C4-2B (cell line): ENCODE measurements around the gene AUTS2.

Experiments
- H3K27ac ChIP-seq: fragments of 450-650 bp; 2 replicates; pipeline ENCODE4 v1.5.1; 2017
- ZFX ChIP-seq: fragments of 450-650 bp; IDR thresholded peaks from 2 replicates; pipeline ENCODE4 v1.6.1; 2017
- TF ChIP-seq, protein P1 (sequence below): fragments of 450-650 bp; conservative IDR thresholded peaks from 2 replicates; pipeline ENCODE4 v1.5.1; 2017; ENCODE audit warnings: mild to moderate bottlenecking

Gene AUTS2

DNA sequence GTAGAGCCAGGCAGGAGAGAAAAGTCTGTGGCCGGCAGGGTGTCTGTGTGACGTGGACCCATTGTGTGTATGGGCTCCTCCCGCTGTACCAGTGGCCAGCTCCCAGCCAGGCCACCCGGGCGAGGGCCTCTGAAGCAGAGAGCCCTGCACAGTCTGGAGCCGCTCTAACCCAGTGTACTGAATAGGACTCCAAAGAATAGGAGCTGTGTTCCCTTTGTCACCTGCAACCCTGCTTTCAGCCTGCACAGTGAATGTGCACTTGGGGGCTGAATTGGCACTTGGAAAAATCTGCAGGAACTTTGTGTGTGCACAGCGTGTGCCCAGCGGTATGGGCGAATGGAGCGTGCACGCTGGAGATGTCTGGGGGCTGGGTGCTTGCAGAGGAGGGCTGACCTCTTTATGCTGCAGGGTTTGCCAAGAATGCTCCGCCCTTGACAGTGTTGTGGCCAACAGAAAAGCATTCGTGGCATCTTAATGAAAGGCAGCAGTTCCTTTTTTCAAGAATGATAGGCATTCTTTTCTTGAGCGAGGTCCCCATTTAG is 216.2 kb downstream of the AUTS2 start:
- TF ChIP-seq, protein P1, sequence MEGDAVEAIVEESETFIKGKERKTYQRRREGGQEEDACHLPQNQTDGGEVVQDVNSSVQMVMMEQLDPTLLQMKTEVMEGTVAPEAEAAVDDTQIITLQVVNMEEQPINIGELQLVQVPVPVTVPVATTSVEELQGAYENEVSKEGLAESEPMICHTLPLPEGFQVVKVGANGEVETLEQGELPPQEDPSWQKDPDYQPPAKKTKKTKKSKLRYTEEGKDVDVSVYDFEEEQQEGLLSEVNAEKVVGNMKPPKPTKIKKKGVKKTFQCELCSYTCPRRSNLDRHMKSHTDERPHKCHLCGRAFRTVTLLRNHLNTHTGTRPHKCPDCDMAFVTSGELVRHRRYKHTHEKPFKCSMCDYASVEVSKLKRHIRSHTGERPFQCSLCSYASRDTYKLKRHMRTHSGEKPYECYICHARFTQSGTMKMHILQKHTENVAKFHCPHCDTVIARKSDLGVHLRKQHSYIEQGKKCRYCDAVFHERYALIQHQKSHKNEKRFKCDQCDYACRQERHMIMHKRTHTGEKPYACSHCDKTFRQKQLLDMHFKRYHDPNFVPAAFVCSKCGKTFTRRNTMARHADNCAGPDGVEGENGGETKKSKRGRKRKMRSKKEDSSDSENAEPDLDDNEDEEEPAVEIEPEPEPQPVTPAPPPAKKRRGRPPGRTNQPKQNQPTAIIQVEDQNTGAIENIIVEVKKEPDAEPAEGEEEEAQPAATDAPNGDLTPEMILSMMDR = no peak
- no peak for TF ChIP-seq ZFX
- no peak overlapping the region for H3K27ac ChIP-seq

DNA sequence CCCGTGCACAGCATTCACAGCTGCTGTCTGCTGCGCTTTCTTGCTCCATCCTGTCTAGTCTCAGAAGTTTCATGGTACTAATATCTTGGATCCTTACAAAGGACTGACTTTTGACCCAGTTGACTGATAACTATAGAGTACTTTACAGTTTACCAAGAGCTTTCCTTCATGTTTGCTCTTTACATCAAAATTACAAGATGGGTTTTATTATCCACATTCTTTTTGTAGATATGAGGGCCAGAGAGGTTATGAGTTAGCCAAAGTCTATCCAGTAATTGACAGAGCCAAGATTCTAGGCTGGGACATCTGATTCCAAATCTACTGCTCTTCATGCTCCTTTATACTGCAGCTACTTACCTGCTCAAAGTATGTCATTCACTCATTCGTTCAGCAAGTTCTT is 218.2 kb downstream of the AUTS2 start:
- no peak overlapping the region for H3K27ac ChIP-seq
- TF ChIP-seq, protein P1 = no peak
- no peak for TF ChIP-seq ZFX

DNA sequence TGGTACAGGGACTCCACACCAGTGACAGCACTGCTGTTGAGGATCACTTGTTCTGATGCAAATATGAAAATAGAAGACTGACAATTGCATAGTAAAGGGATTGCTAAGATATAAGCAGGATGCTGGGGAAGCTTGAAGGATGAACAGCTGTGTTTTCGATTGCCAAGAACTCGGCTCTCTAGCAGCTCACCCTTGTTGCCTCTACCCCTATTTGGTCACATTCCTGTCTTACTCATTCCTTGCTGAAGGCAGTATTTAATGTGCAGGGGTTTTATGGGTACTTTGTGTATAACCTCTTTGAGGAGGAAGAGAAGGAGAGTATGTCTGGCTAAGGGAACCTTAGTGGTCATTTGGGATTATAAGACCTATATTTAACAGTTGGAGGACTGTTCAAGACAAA is 218.8 kb downstream of the AUTS2 start:
- TF ChIP-seq ZFX = no peak
- TF ChIP-seq, protein P1 = no peak
- H3K27ac ChIP-seq = no peak overlapping the region

- TF ChIP-seq ZFX = no peak
- TF ChIP-seq, protein P1 = no peak
- no peak overlapping the region for H3K27ac ChIP-seq
These were observed 219.8 kb downstream of the AUTS2 start for GRCh38 chr7:69817841-69818635.

GRCh38 chr7:69818636-69819332 is 220.5 kb downstream of the AUTS2 start:
- H3K27ac ChIP-seq = no peak overlapping the region
- no peak for TF ChIP-seq ZFX
- TF ChIP-seq, protein P1 = no peak

- no peak overlapping the region for H3K27ac ChIP-seq
- TF ChIP-seq, protein P1 = no peak
- no peak for TF ChIP-seq ZFX
These were observed 221.0 kb downstream of the AUTS2 start for GRCh38 chr7:69819333-69819705.
